ENCODE measurements around the gene HS3ST6. TPM values are rescaled to one million over a fixed set of nuclear protein-coding genes. Genes with fewer than 3 reads are reported as not detected.

The HS3ST6 gene
- total RNA-seq, 6 experiments from 2014 or later, result not detected

DNA sequence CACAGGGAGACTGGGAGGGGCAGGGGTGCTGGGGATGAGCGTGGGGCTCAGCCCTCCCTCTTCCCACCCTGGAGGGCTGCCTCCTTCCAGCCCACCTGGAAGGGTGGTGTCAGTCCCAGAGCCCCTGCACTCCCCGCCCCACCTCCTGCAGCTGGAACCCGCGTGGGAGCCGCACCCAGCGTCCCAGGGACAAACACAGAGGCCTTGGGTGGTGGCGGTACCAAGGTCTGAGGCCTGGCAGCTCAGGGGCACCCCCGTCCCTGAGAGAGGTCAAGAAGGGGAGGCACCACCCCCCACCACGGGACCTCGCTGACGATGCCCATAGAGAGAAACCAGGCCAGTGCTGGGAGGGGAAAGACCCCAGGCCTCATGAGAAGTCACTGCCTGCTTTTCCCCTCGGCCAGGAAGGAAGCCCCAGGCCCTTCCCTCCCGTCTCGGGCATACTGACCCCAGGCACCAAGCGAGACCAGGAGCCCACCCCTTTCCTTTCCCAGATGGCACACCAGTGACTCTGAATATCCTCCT lies 4.1 kb downstream of the HS3ST6 start:
- DNase-seq, result no peak
- TF ChIP-seq, protein P1, sequence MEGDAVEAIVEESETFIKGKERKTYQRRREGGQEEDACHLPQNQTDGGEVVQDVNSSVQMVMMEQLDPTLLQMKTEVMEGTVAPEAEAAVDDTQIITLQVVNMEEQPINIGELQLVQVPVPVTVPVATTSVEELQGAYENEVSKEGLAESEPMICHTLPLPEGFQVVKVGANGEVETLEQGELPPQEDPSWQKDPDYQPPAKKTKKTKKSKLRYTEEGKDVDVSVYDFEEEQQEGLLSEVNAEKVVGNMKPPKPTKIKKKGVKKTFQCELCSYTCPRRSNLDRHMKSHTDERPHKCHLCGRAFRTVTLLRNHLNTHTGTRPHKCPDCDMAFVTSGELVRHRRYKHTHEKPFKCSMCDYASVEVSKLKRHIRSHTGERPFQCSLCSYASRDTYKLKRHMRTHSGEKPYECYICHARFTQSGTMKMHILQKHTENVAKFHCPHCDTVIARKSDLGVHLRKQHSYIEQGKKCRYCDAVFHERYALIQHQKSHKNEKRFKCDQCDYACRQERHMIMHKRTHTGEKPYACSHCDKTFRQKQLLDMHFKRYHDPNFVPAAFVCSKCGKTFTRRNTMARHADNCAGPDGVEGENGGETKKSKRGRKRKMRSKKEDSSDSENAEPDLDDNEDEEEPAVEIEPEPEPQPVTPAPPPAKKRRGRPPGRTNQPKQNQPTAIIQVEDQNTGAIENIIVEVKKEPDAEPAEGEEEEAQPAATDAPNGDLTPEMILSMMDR (IDR thresholded peaks at IDR 0.05), result no peak

DNA sequence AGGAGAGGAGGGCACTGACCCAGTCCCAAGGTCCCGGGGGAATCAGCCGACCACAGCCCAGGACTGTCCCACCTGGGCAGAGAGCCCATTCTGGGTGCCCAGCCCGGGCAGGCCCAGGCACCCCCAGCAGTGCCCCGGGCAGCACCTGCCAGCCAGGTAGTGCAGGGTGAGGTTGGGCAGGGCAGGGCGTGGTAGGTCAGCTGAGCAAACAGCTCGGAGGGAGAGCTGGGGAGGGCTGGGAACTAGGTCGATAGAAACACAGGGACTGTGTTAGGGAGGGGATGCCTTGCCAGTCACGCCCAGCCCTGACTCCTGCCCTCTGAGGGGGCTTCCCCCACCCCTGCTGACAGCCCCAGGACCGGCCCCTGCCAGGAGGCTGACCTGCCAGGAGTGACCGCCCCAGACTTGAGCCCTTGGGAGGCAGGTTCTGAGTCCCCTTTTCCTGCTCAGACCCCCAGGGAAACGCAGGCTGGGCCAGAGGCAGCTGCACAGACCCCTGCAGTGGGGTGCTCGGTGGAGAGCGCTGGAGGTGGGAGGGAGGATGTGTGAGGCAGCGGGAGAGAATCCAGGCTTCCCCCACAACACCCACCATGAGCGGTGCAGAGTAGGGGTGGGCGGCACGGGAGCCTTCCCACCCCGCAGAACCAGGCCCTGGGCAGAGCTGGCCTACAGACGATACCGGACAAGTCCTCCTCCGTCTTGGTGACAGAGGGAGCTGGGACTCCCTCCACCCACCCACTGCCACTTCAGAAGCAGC lies 4.7 kb downstream of the HS3ST6 start:
- Mint-ChIP-seq H3K4me3 (no peak overlapping the region), H3K36me3 (ENCODE audit: low read depth) (no peaks in the 10 kb centered on the region), H3K27me3 (ENCODE audit: insufficient read depth) (peaks cover 41% of the 10 kb centered on the region), H3K27ac (no peak overlapping the region), H3K4me1 (ENCODE audit: low read depth) (no peaks in the 10 kb centered on the region), H3K9me3 (no peaks in the 10 kb centered on the region)
- DNase-seq, result no peak
- TF ChIP-seq, protein P1 (IDR thresholded peaks at IDR 0.05), result no peak

More for the DNA sequence above, 4.1 kb downstream of the HS3ST6 start:
- H3K27me3 Mint-ChIP-seq (ENCODE audit: insufficient read depth), result peaks cover 39% of the 10 kb centered on the region
- no peaks in the 10 kb centered on the region for H3K4me1 Mint-ChIP-seq (ENCODE audit: low read depth)
- H3K36me3 Mint-ChIP-seq (ENCODE audit: low read depth), result no peaks in the 10 kb centered on the region
- no peak overlapping the region for H3K4me3 Mint-ChIP-seq
- H3K9me3 Mint-ChIP-seq, result no peaks in the 10 kb centered on the region
- H3K27ac Mint-ChIP-seq, result no peak overlapping the region

DNA sequence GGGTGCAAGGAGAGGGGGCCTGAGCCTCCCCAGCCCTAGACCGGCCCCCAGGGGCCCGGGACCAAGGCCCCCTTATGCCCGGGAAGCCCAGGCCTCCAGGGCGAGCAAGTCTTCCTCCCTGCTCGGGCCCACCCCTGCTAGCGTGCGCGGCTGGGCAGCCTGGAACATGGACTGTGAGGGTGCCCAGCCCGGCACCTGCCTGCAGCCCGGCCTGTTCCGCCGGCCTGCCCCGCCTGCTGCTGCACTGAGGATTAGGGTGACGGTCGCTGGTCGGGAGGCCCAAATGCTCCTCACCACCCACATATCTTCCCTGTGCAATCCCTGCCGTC lies 6.0 kb downstream of the HS3ST6 start:
- DNase-seq, result no peak
- H3K27ac Mint-ChIP-seq, result no peak overlapping the region
- no peaks in the 10 kb centered on the region for H3K9me3 Mint-ChIP-seq
- no peak overlapping the region for H3K4me3 Mint-ChIP-seq
- no peaks in the 10 kb centered on the region for H3K4me1 Mint-ChIP-seq (ENCODE audit: low read depth)
- peaks cover 41% of the 10 kb centered on the region for H3K27me3 Mint-ChIP-seq (ENCODE audit: insufficient read depth)
- TF ChIP-seq, protein P1 (IDR thresholded peaks at IDR 0.05), result no peak
- no peaks in the 10 kb centered on the region for H3K36me3 Mint-ChIP-seq (ENCODE audit: low read depth)

DNA sequence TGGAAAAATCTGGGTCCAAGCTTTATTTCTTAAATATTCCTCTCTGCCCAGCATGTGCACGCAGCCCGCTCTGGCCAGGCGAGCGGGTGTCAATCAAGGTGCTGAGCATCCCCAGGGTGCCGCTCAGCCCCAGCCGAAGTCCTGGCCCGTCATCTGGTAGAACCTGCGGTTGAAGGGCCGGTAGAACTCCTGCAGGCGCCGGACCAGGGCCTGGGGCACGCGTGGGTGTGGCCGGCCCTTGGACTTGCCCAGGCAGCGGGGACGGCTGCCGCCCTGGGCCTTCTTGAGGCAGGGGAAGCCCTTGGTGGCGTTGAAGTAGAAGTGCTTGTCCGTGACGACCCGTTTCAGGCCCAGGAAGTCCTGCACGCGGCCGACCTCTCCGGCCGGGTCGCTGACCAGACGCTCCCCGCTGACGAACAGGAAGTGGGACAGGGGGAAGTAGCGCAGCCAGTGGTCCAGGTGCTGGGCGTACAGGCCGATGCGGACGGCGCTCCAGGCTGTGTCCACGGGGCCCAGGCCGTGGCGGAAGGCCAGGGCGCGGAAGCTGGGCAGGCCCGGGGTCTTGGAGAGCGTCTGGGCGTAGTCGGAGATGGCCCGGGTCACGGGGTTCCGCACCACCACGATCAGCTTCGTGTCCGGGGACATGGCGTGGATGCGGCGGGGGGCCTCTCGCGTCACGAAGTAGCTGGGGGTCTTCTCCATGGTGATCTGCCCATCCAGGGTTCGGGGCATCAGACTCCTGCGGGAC lies 6.6 kb downstream of the HS3ST6 start:
- Mint-ChIP-seq H3K27me3 (ENCODE audit: insufficient read depth) (peaks cover 40% of the 10 kb centered on the region), H3K9me3 (no peaks in the 10 kb centered on the region), H3K36me3 (ENCODE audit: low read depth) (no peaks in the 10 kb centered on the region), H3K4me1 (ENCODE audit: low read depth) (peaks cover 4% of the 10 kb centered on the region), H3K4me3 (no peak overlapping the region), H3K27ac (no peak overlapping the region)
- TF ChIP-seq, protein P1 (IDR thresholded peaks at IDR 0.05), result no peak
- no peak for DNase-seq

DNA sequence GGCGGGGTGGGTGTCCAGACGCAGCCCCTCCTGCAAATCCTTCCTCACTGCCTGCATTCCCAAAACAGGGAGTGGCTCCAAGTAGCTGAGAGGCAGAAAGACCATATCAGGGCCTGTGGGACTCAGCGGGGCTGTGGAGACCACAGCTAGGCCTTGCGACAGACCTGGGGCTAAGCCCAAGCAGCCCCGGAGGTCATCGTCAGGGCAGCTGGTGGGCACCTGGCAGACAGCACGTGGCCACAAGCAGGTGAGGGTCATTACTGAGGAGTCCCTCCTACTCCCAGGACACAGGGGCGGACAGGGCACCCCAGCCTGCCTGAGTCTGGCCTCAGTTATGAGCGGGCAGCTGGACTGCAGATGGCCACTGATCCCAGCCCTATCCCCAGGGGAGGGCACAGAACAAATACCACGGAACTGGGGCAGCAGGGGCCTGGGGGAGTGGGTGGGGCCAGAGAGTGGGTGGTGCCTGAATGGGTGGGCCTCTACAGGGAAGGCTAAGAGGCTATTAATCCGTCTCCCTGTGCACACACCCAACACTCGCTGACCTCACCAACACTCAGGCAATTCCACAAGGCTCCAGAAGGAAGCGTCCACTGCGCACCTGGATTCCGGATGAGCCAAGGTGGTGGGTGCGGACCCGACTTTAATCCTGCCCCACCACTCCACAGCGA lies 8.5 kb downstream of the HS3ST6 start:
- no peaks in the 10 kb centered on the region for H3K36me3 Mint-ChIP-seq (ENCODE audit: low read depth)
- DNase-seq, result no peak
- H3K9me3 Mint-ChIP-seq, result no peaks in the 10 kb centered on the region
- no peak overlapping the region for H3K27ac Mint-ChIP-seq
- no peak overlapping the region for H3K4me3 Mint-ChIP-seq
- TF ChIP-seq, protein P1 (IDR thresholded peaks at IDR 0.05), result no peak
- H3K4me1 Mint-ChIP-seq (ENCODE audit: low read depth), result peaks cover 6% of the 10 kb centered on the region
- peaks cover 39% of the 10 kb centered on the region for H3K27me3 Mint-ChIP-seq (ENCODE audit: insufficient read depth)

Data from HFFc6 (cell line).